Measurements from ENCODE around the gene CBX1. TPM values are rescaled to one million over a fixed set of nuclear protein-coding genes. Genes with fewer than 3 reads are reported as not detected.

Gene CBX1
- total RNA-seq, 1 donor from 2014 or later = 181 TPM

- H3K4me1 Mint-ChIP-seq (ENCODE audit: low read depth) = peaks cover 45% of the 10 kb centered on the region
- TF ChIP-seq CTCF (IDR thresholded peaks at IDR 0.05; ENCODE audit: unreplicated experiment) = no peak
- no peaks in the 10 kb centered on the region for H3K27me3 Mint-ChIP-seq
- H3K4me3 Mint-ChIP-seq (ENCODE audit: low read depth) = no peak overlapping the region
- peaks cover 15% of the 10 kb centered on the region for H3K36me3 Mint-ChIP-seq (ENCODE audit: insufficient read depth)
- DNase-seq (ENCODE audit: low spot score, unreplicated experiment) = no peak
- no peaks in the 10 kb centered on the region for H3K9me3 Mint-ChIP-seq (ENCODE audit: low read depth)
- H3K27ac Mint-ChIP-seq = no peak overlapping the region
Measured at GRCh38 chr17:48051283-48051682, 50.0 kb downstream of the CBX1 start.

- no peaks in the 10 kb centered on the region for H3K9me3 Mint-ChIP-seq (ENCODE audit: low read depth)
- peak; percentile 71 for DNase-seq (ENCODE audit: low spot score, unreplicated experiment)
- H3K4me3 Mint-ChIP-seq (ENCODE audit: low read depth) = peak overlapping the region; percentile 86
- no peak for TF ChIP-seq CTCF (IDR thresholded peaks at IDR 0.05; ENCODE audit: unreplicated experiment)
- peaks cover 7% of the 10 kb centered on the region for H3K36me3 Mint-ChIP-seq (ENCODE audit: insufficient read depth)
- H3K4me1 Mint-ChIP-seq (ENCODE audit: low read depth) = peaks cover 31% of the 10 kb centered on the region
- peaks cover 2% of the 10 kb centered on the region for H3K27me3 Mint-ChIP-seq
- peak overlapping the region; percentile 99 for H3K27ac Mint-ChIP-seq
Measured at GRCh38 chr17:48048384-48049126, 52.7 kb downstream of the CBX1 start.

DNA sequence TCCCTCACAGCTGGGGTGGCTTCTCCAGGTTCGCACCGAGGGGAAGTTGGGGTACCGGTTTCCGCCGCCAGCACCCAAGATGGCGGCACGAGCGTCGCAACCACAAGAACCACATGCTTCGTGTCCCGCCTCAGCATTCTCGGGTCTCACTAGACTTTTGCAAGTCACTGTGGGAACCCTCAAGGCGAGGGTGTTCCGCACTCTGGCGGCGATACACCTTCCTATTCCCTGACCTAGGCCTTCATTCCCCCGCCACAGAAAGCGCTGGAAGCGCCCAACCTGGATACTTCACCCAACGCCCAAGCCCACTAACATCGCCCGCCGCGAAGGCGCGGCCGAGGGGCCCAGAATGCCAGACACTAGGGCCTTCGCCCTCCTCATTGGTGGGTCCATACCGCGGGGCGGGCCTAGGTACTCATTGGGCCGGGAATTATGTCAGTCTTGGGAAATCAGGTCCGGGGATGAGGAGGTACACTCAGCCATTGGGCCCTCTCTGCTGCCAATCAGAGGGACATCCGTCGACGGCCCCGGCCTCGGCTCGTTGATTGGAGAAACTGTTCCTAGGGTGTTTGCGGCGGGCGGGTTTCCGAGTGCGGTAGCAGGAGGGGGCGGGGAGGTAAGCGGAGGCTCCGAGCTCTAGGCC lies 53.4 kb downstream of the CBX1 start, which contains the start of gene NFE2L1:
Gene NFE2L1 (plus strand): TSS at position 619 of the 643 bp plus-strand sequence. CDS start 2,760 bp downstream, outside the sequence.
- Mint-ChIP-seq H3K27ac (peak within 1 kb of the TSS; percentile 99), H3K4me1 (ENCODE audit: low read depth) (peaks cover 28% of the 10 kb centered on the region), H3K4me3 (ENCODE audit: low read depth) (peak within 1 kb of the TSS; percentile 86), H3K36me3 (ENCODE audit: insufficient read depth) (peaks cover 7% of the 10 kb centered on the region), H3K9me3 (ENCODE audit: low read depth) (no peaks in the 10 kb centered on the region), H3K27me3 (peaks cover 3% of the 10 kb centered on the region)
- no peak for TF ChIP-seq CTCF (IDR thresholded peaks at IDR 0.05; ENCODE audit: unreplicated experiment)
- DNase-seq (ENCODE audit: low spot score, unreplicated experiment) = peak; percentile 97

DNA sequence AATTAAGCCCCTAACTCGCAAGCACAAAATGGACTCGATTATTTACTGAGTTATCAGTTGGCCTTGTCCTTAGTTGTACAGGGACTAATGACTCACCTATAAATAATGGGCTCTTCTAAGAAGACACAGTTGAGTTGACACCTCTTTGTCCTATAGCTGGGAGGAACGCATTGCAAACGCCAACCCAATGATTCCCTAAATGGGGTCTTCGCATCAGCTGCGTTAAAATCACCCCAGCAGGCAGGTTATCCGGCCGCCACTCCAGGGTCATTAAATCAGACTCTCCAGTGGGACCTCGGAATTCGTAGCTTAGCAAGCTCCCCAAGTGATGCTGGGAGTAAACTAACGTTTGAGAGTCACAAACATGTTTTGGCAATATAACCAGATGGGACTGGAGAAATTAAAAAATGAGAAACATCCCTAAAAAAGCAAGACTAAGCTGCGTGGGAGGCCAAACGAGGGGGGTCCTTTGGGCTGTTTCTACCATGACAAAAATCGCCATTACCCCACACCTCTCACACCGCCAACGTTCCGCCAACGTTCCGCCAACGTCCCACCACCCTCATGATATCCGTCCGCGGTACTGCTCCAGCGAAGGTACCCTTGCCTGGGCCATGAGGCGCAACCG lies 54.1 kb downstream of the CBX1 start:
- no peak for DNase-seq (ENCODE audit: low spot score, unreplicated experiment)
- H3K36me3 Mint-ChIP-seq (ENCODE audit: insufficient read depth) = peaks cover 5% of the 10 kb centered on the region
- peaks cover 28% of the 10 kb centered on the region for H3K4me1 Mint-ChIP-seq (ENCODE audit: low read depth)
- peak overlapping the region; percentile 86 for H3K4me3 Mint-ChIP-seq (ENCODE audit: low read depth)
- peak overlapping the region; percentile 99 for H3K27ac Mint-ChIP-seq
- peaks cover 7% of the 10 kb centered on the region for H3K27me3 Mint-ChIP-seq
- TF ChIP-seq CTCF (IDR thresholded peaks at IDR 0.05; ENCODE audit: unreplicated experiment) = no peak
- H3K9me3 Mint-ChIP-seq (ENCODE audit: low read depth) = no peaks in the 10 kb centered on the region

DNA sequence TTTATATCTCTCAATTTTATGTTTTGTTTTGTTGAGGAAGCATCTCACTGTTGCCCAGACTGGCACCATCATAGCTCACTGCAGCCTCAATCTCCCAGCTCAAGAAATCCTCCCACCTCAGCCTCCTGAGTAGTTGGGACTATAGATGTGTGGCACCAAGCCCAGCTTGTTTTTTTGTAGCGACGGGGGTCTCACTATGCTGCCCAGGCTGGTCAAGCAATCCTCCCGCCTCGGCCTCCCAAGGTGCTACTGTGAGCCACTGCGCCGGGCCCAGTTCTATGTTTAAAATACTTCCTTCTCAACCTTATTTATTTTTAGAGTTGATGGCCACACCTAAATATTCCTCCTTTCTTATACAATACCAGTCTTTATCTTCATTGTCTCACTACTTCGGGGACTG lies 55.0 kb downstream of the CBX1 start:
- Mint-ChIP-seq H3K36me3 (ENCODE audit: insufficient read depth) (peaks cover 5% of the 10 kb centered on the region), H3K27ac (peak overlapping the region; percentile 54), H3K4me1 (ENCODE audit: low read depth) (peaks cover 27% of the 10 kb centered on the region), H3K9me3 (ENCODE audit: low read depth) (no peaks in the 10 kb centered on the region), H3K4me3 (ENCODE audit: low read depth) (peak overlapping the region; percentile 86), H3K27me3 (peaks cover 11% of the 10 kb centered on the region)
- TF ChIP-seq CTCF (IDR thresholded peaks at IDR 0.05; ENCODE audit: unreplicated experiment) = no peak
- no peak for DNase-seq (ENCODE audit: low spot score, unreplicated experiment)

All from progenitor cell of endocrine pancreas (in vitro differentiated cells).